Fibroblast of villous mesenchyme (primary cell): ENCODE data around the gene SPRR2D. TPM values are rescaled to one million over a fixed set of nuclear protein-coding genes. Genes with fewer than 3 reads are reported as not detected.
"Not testable (repeated sequence)": the region's sequence is repeated elsewhere in the genome, so short reads cannot be mapped to it uniquely, and the experiment has no call there.

ENCODE experiments used
- DNase-seq: peaks from one replicate; pipeline ENCODE4 v3.0.0-alpha.2; 2010; ENCODE audit warnings: low read depth
- H3K4me3 ChIP-seq: 2 replicates; pipeline ENCODE4 v1.5.1; 2011; ENCODE audit warnings: low read depth, mild to moderate bottlenecking, low read length
- total RNA-seq: library from RNA; depleted of rRNA; stranded (reverse); fragments of >200 nt; gene quantifications from 2 replicates; pipeline ENCODE4 v1.2.3, GENCODE V29; 2012
- TF ChIP-seq, protein P1 (sequence below): IDR thresholded peaks from 2 replicates; pipeline ENCODE4 v1.5.1; 2012; ENCODE audit warnings: low read depth, mild to moderate bottlenecking, low read length; ENCODE audit not compliant: insufficient read depth

Gene SPRR2D
- total RNA-seq, 1 donor, result not detected

DNA sequence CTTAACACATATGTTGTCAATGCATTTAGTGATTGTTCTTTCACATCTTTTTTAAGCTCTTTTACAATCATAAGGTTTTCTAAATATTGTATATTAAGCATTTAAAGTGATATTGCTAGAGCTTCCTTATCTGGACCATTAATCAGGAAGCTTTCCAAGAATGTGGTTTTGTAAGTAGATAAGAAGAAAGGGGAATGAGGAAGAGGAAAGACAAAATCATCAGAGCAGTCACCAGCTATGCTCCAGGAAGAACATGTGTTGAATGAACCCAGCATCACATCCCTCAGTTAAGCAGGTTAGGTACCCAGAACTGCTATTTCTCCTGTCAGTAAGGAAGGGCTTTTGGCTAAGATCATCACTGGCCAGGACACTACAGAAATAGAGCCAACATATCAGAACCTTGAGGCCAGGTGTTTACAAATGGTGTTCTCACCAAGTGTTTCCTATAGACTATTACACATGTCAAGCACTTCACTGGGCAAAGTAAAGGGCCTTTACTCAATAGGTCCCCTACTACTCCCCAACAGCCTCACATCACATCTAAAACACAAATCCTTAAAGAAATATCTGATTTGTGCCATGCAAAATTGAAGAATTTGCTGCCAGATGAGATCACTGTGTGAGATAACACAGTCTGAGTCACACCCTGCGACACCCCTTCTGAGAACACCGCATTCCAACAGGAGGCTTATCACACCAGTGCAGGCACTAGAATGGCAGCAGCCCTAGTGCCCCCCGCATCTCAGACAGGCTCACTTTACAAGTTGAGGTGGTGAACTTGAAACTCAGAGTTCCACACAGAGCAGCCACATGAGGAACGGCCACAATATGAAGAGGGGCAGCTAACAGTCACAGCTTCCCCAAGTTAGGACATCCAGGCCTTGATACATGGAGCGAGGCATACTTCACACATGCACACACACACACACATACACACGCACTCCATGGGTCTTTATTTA, 18.2 kb upstream of the SPRR2D start:
- DNase-seq, result no peak
- TF ChIP-seq, protein P1, sequence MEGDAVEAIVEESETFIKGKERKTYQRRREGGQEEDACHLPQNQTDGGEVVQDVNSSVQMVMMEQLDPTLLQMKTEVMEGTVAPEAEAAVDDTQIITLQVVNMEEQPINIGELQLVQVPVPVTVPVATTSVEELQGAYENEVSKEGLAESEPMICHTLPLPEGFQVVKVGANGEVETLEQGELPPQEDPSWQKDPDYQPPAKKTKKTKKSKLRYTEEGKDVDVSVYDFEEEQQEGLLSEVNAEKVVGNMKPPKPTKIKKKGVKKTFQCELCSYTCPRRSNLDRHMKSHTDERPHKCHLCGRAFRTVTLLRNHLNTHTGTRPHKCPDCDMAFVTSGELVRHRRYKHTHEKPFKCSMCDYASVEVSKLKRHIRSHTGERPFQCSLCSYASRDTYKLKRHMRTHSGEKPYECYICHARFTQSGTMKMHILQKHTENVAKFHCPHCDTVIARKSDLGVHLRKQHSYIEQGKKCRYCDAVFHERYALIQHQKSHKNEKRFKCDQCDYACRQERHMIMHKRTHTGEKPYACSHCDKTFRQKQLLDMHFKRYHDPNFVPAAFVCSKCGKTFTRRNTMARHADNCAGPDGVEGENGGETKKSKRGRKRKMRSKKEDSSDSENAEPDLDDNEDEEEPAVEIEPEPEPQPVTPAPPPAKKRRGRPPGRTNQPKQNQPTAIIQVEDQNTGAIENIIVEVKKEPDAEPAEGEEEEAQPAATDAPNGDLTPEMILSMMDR, result no peak
- H3K4me3 ChIP-seq, result no peak overlapping the region

DNA sequence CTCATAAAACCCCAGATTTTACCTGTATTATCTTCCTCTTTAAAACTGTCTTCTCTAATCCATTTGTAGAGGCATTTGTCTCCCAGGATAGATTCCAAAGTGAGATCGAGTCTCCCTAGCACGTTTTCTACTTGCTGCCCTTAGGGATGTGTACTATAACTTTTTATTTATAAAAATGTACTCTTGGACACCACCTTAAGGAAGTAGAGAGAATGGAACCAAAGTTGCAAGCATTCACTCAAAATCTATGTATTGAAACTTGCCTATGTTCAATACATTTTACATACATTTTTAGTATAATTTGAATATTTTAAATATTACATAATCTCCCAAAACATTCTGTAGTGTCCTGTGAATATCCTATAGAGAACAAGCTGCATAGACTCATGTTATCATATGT, 17.2 kb upstream of the SPRR2D start:
- TF ChIP-seq, protein P1, result no peak
- no peak overlapping the region for H3K4me3 ChIP-seq
- no peak for DNase-seq

DNA sequence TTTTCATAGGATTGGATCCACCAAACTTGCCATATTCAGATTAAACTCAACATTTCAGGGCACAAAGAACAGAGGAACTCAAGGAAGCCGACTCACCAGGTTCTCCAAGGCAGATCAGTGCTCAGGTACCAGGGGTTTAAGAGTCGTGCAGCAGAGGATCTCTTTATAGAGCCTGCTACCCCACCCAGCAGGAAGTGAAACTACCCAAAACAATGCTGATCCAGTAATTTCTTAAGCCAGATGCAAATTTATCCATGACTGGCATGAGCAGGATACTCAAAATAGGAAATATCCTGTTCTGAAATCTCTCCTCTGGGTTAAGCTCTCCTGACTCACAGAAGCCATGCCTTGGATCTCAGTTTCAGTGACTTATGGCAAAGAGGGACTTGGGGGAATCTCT, 16.5 kb upstream of the SPRR2D start, which contains the start of gene SPRR2A:
Gene SPRR2A, minus strand, starts transcription at position 138 of the 400 bp plus-strand sequence. CDS start 777 bp downstream, outside the sequence.
- TF ChIP-seq, protein P1, result no peak
- no peak for DNase-seq

DNA sequence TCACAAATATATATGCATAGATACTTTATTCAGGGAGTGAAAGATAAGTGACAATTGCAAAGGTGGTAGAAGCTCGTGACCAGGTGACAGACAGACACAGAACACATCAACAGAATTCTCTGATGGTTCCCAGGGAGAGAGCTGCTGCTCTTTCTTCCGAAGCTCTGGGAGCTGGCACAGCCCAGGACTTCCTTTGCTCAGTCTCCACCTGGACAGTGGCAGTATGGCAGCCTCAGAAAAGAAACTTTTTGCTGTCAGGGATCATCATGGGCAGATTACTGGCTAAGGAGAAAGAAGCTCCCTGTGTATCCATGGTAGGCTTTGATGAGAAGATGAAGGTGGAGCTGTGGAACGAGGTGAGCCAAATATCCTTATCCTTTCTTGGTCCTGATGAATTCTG, 15.2 kb upstream of the SPRR2D start:
- not testable (repeated sequence) for H3K4me3 ChIP-seq, DNase-seq

More for the DNA sequence above, 16.5 kb upstream of the SPRR2D start, which contains the start of gene SPRR2A:
- no peak within 1 kb of the TSS for H3K4me3 ChIP-seq

DNA sequence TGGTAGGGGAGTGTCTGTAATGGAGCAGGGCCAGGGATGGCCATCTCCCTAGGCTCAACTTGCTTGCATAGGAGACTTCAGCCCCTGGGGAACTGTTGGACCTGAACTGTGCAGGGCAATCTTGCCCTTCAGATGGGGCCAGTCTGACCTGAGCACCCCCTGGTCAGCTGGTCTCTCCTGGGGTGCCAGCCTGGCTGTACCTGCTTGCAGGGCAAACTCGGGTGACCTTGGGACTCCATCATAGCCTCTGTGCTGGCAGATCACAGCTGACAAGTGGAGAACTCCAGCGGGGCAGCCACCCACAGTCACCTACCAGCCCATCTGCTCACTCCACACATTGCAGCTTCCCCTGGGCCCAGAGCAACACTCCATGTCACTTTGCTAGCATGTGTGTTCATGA, 8.3 kb upstream of the SPRR2D start:
- TF ChIP-seq, protein P1, result no peak
- DNase-seq, result no peak
- H3K4me3 ChIP-seq, result no peak overlapping the region

DNA sequence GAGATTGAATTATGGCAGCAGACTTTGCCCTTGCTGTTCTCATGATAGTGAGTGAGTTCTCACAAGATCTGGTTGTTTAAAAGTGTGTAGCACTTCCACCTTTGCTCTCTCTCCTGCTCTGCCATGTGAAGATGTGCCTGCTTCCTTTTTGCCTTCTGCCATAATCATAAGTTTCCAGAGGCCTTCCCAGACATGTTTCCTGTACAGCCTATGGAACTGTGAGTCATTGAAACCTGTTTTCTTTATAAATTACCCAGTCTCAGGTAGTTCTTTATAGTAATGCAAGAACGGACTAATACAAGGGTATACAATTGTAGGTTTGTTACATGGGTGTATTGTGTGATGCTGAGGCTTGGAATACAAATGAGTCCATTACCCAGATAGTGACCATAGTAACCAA, 5.7 kb downstream of the SPRR2D start:
- H3K4me3 ChIP-seq, result no peak overlapping the region
- no peak for DNase-seq
- TF ChIP-seq, protein P1, result no peak

DNA sequence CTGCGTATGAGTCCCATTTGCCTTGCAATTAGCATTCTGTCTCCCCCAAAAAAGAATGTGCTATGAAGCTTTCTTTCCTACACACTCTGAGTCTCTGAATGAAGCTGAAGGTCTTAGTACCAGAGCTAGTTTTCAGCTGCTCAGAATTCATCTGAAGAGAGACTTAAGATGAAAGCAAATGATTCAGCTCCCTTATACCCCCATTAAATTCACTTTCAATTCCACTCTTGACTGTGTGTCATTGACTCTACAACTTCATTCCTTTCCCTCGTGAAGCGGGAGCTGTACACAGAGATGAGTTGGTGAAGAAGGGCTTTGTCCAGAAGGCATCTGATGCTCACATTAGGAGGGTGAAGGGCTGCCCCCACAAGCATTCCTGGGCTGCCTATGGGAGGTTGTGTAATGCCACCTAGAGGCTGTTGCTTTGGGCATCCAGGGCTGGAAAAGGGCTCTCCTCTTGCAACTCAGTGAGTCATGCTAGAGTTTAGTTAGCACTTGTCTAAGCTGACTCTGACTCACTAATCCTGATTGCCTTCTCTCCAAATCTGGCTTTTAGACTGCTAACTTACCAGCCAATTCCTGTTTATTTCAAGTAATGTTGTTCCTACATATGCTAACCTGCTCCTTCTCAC, 8.1 kb downstream of the SPRR2D start:
- DNase-seq, result peak; percentile 1
- H3K4me3 ChIP-seq, result no peak overlapping the region
- TF ChIP-seq, protein P1, result no peak
